HepG2 (cell line): ENCODE data around the gene SETD1A. TPM values are rescaled to one million over a fixed set of nuclear protein-coding genes. Genes with fewer than 3 reads are reported as not detected.

Source experiments
- CREM ChIP-seq, 2 experiments: sonication (generic) in 1 of 2; formaldehyde crosslinking in 1 of 2; IDR thresholded peaks; 2 replicates each; pipeline versions ENCODE4 v1.4.0 to v1.6.1; 2016 to 2020; ENCODE audit warnings: antibody characterized with exemption in 1 of 2, mild to moderate bottlenecking in 1 of 2, missing genetic modification reagents in 1 of 2
- LCORL ChIP-seq, 2 experiments: fragments of 450-650 bp in 1 of 2; sonication (generic) in 1 of 2; formaldehyde crosslinking in 1 of 2; IDR thresholded peaks; 2 replicates each; pipeline versions ENCODE4 v1.5.0 to v1.6.1; 2017 to 2020; ENCODE audit warnings: antibody characterized with exemption in 1 of 2, missing genetic modification reagents in 1 of 2
- NR2F6 ChIP-seq, 2 experiments: IDR thresholded peaks; 2 replicates each; pipeline ENCODE4 v1.6.1; 2016; ENCODE audit warnings: antibody characterized with exemption in 1 of 2, mild to moderate bottlenecking in 1 of 2
- ZMYM4 ChIP-seq: sonication (generic); formaldehyde crosslinking; IDR thresholded peaks from 2 replicates; pipeline ENCODE4 v1.8.1; 2023; ENCODE audit warnings: mild to moderate bottlenecking, missing genetic modification reagents
- ZNF441 ChIP-seq: sonication (generic); formaldehyde crosslinking; IDR thresholded peaks from 2 replicates; pipeline ENCODE4 v1.7.0; 2021; ENCODE audit warnings: missing genetic modification reagents, borderline replicate concordance
- polyA plus RNA-seq, 8 experiments: library from polyadenylated mRNA; depleted of rRNA in 3 of 8; stranded (reverse) in 7 of 8; unstranded in 1 of 8; fragments of >200 nt; fragmentation: Illumina TruSeq in 4 of 8; extraction: Trizol in 4 of 8; gene quantifications; 2 replicates each; pipeline versions ENCODE4 v1.2.1 to v1.2.3, GENCODE V29; 2011 to 2016; ENCODE audit warnings: low read depth in 4 of 8, missing spikeins in 1 of 8, mixed read lengths in 1 of 8; ENCODE audit not compliant: insufficient read depth in 1 of 8
- total RNA-seq, 5 experiments: library from RNA; depleted of rRNA; stranded (reverse); fragments of >200 nt; fragmentation: Illumina TruSeq; extraction: Trizol; gene quantifications; 2 replicates each; pipeline ENCODE4 v1.2.3, GENCODE V29; 2016; ENCODE audit warnings: low read depth in 1 of 5
- TF ChIP-seq, protein P1 (sequence below): sonication (generic); formaldehyde crosslinking; IDR thresholded peaks from 2 replicates; pipeline ENCODE4 v1.5.1; 2020; ENCODE audit warnings: mild to moderate bottlenecking, missing genetic modification reagents
- TF ChIP-seq, protein P2 (sequence below): IDR thresholded peaks from 2 replicates; pipeline ENCODE4 v1.6.1; 2018; ENCODE audit warnings: missing genetic modification reagents
- TF ChIP-seq, protein P3 (sequence below): sonication (generic); formaldehyde crosslinking; IDR thresholded peaks from 2 replicates; pipeline ENCODE4 v1.4.0; 2020; ENCODE audit warnings: missing genetic modification reagents, borderline replicate concordance
- TF ChIP-seq, protein P4 (sequence below): sonication (generic); formaldehyde crosslinking; IDR thresholded peaks from 2 replicates; pipeline ENCODE4 v1.5.0; 2020; ENCODE audit warnings: missing genetic modification reagents
- TF ChIP-seq, protein P5 (sequence below): sonication (generic); formaldehyde crosslinking; IDR thresholded peaks from 2 replicates; pipeline ENCODE4 v1.4.0; 2020; ENCODE audit warnings: low read depth, missing genetic modification reagents
- TF ChIP-seq, protein P6 (sequence below): IDR thresholded peaks from 2 replicates; pipeline ENCODE4 v1.6.1; 2016

SETD1A gene
- total and polyA plus RNA-seq, 2 of the 13 experiments (the other 11 are each of a cell fraction or from before 2014, with no cell fraction given) = 3.8 to 5.6 TPM

DNA sequence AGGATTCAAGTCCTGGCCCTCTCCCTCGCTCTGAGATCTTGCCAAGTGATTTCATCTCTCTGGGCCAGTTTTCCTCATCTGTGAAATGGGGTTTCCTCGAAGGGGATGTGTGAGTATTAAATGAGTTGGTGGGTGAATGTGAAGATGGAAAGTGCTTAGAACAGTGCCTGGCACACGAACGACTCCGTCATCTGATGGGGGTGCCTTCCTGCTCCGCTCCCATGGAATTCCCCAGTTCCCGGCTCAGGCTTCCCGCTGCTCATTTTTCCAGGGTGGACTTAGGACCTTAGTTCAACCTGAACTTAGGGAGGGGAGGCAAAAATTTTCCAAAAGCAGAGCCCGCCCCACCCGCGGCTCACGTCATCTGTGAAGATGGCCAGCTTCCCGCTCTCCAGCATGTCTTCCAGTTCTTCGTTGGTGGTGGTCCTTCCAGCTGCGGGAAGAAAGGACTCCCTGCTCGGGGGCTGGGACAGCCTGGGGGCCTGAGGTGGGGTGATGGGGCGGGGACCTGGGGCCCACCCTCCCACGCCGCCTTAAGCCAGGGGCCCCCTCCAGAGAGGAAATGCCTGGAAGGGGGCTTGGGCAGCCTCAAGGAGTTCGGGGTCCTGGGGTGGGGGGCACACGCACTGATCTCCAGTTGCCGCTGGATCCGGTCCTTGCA, 38.9 kb downstream of the SETD1A start (continued):
- TF ChIP-seq, protein P1, sequence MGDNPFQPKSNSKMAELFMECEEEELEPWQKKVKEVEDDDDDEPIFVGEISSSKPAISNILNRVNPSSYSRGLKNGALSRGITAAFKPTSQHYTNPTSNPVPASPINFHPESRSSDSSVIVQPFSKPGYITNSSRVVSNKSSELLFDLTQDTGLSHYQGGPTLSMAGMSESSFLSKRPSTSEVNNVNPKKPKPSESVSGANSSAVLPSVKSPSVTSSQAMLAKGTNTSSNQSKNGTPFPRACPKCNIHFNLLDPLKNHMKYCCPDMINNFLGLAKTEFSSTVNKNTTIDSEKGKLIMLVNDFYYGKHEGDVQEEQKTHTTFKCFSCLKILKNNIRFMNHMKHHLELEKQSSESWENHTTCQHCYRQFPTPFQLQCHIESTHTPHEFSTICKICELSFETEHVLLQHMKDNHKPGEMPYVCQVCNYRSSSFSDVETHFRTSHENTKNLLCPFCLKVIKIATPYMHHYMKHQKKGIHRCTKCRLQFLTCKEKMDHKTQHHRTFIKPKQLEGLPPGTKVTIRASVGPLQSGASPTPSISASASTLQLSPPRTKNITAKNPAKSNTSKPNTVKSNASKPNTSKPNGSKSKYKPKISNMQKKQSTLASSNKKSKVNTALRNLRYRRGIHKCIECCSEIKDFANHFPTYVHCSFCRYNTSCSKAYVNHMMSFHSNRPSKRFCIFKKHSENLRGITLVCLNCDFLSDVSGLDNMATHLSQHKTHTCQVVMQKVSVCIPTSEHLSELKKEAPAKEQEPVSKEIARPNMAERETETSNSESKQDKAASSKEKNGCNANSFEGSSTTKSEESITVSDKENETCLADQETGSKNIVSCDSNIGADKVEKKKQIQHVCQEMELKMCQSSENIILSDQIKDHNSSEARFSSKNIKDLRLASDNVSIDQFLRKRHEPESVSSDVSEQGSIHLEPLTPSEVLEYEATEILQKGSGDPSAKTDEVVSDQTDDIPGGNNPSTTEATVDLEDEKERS (CRISPR knock-in tag) = no peak
- TF ChIP-seq, protein P2, sequence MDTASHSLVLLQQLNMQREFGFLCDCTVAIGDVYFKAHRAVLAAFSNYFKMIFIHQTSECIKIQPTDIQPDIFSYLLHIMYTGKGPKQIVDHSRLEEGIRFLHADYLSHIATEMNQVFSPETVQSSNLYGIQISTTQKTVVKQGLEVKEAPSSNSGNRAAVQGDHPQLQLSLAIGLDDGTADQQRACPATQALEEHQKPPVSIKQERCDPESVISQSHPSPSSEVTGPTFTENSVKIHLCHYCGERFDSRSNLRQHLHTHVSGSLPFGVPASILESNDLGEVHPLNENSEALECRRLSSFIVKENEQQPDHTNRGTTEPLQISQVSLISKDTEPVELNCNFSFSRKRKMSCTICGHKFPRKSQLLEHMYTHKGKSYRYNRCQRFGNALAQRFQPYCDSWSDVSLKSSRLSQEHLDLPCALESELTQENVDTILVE (CRISPR knock-in tag) = 0 out of 2 replicates have a peak, but pooled peaks have one; percentile 39
- peak; percentile 51; the same call in 1 of the 2 replicates for TF ChIP-seq ZNF441 (CRISPR knock-in tag)
- TF ChIP-seq, protein P3, sequence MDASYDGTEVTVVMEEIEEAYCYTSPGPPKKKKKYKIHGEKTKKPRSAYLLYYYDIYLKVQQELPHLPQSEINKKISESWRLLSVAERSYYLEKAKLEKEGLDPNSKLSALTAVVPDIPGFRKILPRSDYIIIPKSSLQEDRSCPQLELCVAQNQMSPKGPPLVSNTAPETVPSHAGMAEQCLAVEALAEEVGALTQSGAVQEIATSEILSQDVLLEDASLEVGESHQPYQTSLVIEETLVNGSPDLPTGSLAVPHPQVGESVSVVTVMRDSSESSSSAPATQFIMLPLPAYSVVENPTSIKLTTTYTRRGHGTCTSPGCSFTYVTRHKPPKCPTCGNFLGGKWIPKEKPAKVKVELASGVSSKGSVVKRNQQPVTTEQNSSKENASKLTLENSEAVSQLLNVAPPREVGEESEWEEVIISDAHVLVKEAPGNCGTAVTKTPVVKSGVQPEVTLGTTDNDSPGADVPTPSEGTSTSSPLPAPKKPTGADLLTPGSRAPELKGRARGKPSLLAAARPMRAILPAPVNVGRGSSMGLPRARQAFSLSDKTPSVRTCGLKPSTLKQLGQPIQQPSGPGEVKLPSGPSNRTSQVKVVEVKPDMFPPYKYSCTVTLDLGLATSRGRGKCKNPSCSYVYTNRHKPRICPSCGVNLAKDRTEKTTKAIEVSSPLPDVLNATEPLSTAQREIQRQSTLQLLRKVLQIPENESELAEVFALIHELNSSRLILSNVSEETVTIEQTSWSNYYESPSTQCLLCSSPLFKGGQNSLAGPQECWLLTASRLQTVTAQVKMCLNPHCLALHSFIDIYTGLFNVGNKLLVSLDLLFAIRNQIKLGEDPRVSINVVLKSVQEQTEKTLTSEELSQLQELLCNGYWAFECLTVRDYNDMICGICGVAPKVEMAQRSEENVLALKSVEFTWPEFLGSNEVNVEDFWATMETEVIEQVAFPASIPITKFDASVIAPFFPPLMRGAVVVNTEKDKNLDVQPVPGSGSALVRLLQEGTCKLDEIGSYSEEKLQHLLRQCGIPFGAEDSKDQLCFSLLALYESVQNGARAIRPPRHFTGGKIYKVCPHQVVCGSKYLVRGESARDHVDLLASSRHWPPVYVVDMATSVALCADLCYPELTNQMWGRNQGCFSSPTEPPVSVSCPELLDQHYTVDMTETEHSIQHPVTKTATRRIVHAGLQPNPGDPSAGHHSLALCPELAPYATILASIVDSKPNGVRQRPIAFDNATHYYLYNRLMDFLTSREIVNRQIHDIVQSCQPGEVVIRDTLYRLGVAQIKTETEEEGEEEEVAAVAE = 0 out of 2 replicates have a peak, but pooled peaks have one; percentile 11
- TF ChIP-seq, protein P4, sequence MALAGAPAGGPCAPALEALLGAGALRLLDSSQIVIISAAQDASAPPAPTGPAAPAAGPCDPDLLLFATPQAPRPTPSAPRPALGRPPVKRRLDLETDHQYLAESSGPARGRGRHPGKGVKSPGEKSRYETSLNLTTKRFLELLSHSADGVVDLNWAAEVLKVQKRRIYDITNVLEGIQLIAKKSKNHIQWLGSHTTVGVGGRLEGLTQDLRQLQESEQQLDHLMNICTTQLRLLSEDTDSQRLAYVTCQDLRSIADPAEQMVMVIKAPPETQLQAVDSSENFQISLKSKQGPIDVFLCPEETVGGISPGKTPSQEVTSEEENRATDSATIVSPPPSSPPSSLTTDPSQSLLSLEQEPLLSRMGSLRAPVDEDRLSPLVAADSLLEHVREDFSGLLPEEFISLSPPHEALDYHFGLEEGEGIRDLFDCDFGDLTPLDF (CRISPR knock-in tag) = peak; percentile 81
- TF ChIP-seq ZMYM4 (CRISPR knock-in tag) = no peak
- TF ChIP-seq LCORL (IDR thresholded peaks at IDR 0.05) = no peak
- TF ChIP-seq LCORL (CRISPR knock-in tag; IDR thresholded peaks at IDR 0.05) = peak; percentile 91
- TF ChIP-seq, protein P5, sequence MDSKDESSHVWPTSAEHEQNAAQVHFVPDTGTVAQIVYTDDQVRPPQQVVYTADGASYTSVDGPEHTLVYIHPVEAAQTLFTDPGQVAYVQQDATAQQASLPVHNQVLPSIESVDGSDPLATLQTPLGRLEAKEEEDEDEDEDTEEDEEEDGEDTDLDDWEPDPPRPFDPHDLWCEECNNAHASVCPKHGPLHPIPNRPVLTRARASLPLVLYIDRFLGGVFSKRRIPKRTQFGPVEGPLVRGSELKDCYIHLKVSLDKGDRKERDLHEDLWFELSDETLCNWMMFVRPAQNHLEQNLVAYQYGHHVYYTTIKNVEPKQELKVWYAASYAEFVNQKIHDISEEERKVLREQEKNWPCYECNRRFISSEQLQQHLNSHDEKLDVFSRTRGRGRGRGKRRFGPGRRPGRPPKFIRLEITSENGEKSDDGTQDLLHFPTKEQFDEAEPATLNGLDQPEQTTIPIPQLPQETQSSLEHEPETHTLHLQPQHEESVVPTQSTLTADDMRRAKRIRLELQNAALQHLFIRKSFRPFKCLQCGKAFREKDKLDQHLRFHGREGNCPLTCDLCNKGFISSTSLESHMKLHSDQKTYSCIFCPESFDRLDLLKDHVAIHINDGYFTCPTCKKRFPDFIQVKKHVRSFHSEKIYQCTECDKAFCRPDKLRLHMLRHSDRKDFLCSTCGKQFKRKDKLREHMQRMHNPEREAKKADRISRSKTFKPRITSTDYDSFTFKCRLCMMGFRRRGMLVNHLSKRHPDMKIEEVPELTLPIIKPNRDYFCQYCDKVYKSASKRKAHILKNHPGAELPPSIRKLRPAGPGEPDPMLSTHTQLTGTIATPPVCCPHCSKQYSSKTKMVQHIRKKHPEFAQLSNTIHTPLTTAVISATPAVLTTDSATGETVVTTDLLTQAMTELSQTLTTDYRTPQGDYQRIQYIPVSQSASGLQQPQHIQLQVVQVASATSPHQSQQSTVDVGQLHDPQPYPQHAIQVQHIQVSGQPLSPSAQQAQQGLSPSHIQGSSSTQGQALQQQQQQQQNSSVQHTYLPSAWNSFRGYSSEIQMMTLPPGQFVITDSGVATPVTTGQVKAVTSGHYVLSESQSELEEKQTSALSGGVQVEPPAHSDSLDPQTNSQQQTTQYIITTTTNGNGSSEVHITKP = peak; percentile 34; the same call in 1 of the 2 replicates
- TF ChIP-seq CREM (IDR thresholded peaks at IDR 0.05) = peak; percentile 81
- TF ChIP-seq CREM (CRISPR knock-in tag; IDR thresholded peaks at IDR 0.05) = no peak
- TF ChIP-seq, protein P6, sequence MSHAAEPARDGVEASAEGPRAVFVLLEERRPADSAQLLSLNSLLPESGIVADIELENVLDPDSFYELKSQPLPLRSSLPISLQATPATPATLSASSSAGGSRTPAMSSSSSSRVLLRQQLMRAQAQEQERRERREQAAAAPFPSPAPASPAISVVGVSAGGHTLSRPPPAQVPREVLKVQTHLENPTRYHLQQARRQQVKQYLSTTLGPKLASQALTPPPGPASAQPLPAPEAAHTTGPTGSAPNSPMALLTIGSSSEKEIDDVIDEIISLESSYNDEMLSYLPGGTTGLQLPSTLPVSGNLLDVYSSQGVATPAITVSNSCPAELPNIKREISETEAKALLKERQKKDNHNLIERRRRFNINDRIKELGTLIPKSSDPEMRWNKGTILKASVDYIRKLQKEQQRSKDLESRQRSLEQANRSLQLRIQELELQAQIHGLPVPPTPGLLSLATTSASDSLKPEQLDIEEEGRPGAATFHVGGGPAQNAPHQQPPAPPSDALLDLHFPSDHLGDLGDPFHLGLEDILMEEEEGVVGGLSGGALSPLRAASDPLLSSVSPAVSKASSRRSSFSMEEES (CRISPR knock-in tag) = no peak
- TF ChIP-seq NR2F6 (IDR thresholded peaks at IDR 0.05) = no peak; the same call in 1 of the 2 replicates
- peak; percentile 48; the same call in 1 of the 2 replicates for TF ChIP-seq NR2F6 (CRISPR knock-in tag; IDR thresholded peaks at IDR 0.05)
